EH (cell line): ENCODE measurements around the gene KDM2B.
A peak's percentile ranks its signal among the peaks of the same experiment; 100 is the strongest.

Experiments used
- DNase-seq: peaks from one replicate; pipeline ENCODE4 v3.0.0-alpha.2; 2015; ENCODE audit warnings: low read depth

The KDM2B gene

GRCh38 chr12:121430833-121431415 lies 149.9 kb downstream of the KDM2B start:
- DNase-seq, result no peak

GRCh38 chr12:121428883-121429282 lies 151.9 kb downstream of the KDM2B start:
- DNase-seq, result no peak

GRCh38 chr12:121427556-121428050 lies 153.2 kb downstream of the KDM2B start:
- DNase-seq, result no peak

GRCh38 chr12:121424624-121424975 lies 156.2 kb downstream of the KDM2B start:
- DNase-seq, result no peak

- DNase-seq, result peak; percentile 54
These were observed 156.9 kb downstream of the KDM2B start for GRCh38 chr12:121423682-121424623.

GRCh38 chr12:121423253-121423652 lies 157.6 kb downstream of the KDM2B start:
- DNase-seq, result no peak

- no peak for DNase-seq
These were observed 160.7 kb downstream of the KDM2B start for GRCh38 chr12:121420109-121420508.

GRCh38 chr12:121417847-121418246 lies 163.0 kb downstream of the KDM2B start:
- DNase-seq, result no peak

GRCh38 chr12:121413917-121414316 lies 166.9 kb downstream of the KDM2B start:
- no peak for DNase-seq

GRCh38 chr12:121405211-121405610 lies 175.6 kb downstream of the KDM2B start:
- DNase-seq, result no peak

GRCh38 chr12:121404734-121405133 lies 176.1 kb downstream of the KDM2B start:
- no peak for DNase-seq

GRCh38 chr12:121403721-121404120 lies 177.1 kb downstream of the KDM2B start:
- DNase-seq, result no peak

- peak; percentile 45 for DNase-seq
These were observed 180.3 kb downstream of the KDM2B start for GRCh38 chr12:121400332-121401139.

GRCh38 chr12:121399391-121400331 lies 181.2 kb downstream of the KDM2B start, which contains the start of gene RNF34:
TSS of gene RNF34 (plus strand) at chr12:121400118. CDS start at chr12:121400213, 95 bp downstream.
- DNase-seq, result peak; percentile 99

GRCh38 chr12:121398355-121398754 lies 182.5 kb downstream of the KDM2B start:
- DNase-seq, result no peak

- DNase-seq, result no peak
These were observed 183.3 kb downstream of the KDM2B start for GRCh38 chr12:121397521-121397920.

- DNase-seq, result no peak
These were observed 188.5 kb downstream of the KDM2B start for GRCh38 chr12:121392325-121392716.

- DNase-seq, result peak; percentile 83
These were observed 189.1 kb downstream of the KDM2B start for GRCh38 chr12:121391619-121392324.

GRCh38 chr12:121390856-121391255 lies 190.0 kb downstream of the KDM2B start:
- no peak for DNase-seq

GRCh38 chr12:121388421-121388981 lies 192.3 kb downstream of the KDM2B start:
- DNase-seq, result peak; percentile 92
